Activated naive CD8-positive, alpha-beta T cell treated with anti-CD3 and anti-CD28 coated beads for 36 hours (primary cell): ENCODE results near the gene CASS4. TPM values are rescaled to one million over a fixed set of nuclear protein-coding genes. Genes with fewer than 3 reads are reported as not detected.
"Not testable (repeated sequence)": the region's sequence is repeated elsewhere in the genome, so short reads cannot be mapped to it uniquely, and the experiment has no call there.

Source experiments
- DNase-seq: peaks from one replicate; pipeline ENCODE4 v3.0.0; 2021
- H3K27ac Mint-ChIP-seq: one replicate; pipeline ENCODE4 v1.8.0; 2022; ENCODE audit warnings: mild to moderate bottlenecking, moderate library complexity, mixed read lengths
- H3K27me3 Mint-ChIP-seq: one replicate; pipeline ENCODE4 v1.8.0; 2022; ENCODE audit warnings: mild to moderate bottlenecking, mixed read lengths
- H3K36me3 Mint-ChIP-seq: one replicate; pipeline ENCODE4 v1.8.0; 2021; ENCODE audit warnings: mild to moderate bottlenecking, mixed read lengths
- H3K4me1 Mint-ChIP-seq: one replicate; pipeline ENCODE4 v1.8.0; 2021; ENCODE audit warnings: mixed read lengths
- H3K4me3 Mint-ChIP-seq: one replicate; pipeline ENCODE4 v1.8.0; 2022; ENCODE audit warnings: mild to moderate bottlenecking, moderate library complexity, mixed read lengths
- H3K9me3 Mint-ChIP-seq: one replicate; pipeline ENCODE4 v1.8.0; 2022; ENCODE audit warnings: mixed read lengths
- total RNA-seq, 2 experiments: library from RNA; stranded (reverse); gene quantifications; one replicate each; pipeline ENCODE4 v1.2.3, GENCODE V29; 2021

The CASS4 gene
- total RNA-seq, 2 experiments from 2014 or later: 3.0 to 3.4 TPM

GRCh38 chr20:56386219-56386618 lies 25.8 kb upstream of the CASS4 start:
- DNase-seq: no peak
- Mint-ChIP-seq H3K27me3 (no peaks in the 10 kb centered on the region), H3K9me3 (no peaks in the 10 kb centered on the region), H3K4me3 (no peak overlapping the region), H3K27ac (no peak overlapping the region), H3K4me1 (peaks cover 15% of the 10 kb centered on the region), H3K36me3 (peaks cover 46% of the 10 kb centered on the region)

GRCh38 chr20:56388882-56389281 lies 23.2 kb upstream of the CASS4 start:
- Mint-ChIP-seq H3K27ac (no peak overlapping the region), H3K4me1 (peaks cover 11% of the 10 kb centered on the region)

GRCh38 chr20:56389807-56390206 lies 22.3 kb upstream of the CASS4 start:
- H3K27me3 Mint-ChIP-seq: no peaks in the 10 kb centered on the region
- H3K4me1 Mint-ChIP-seq: peaks cover 14% of the 10 kb centered on the region
- peaks cover 45% of the 10 kb centered on the region for H3K36me3 Mint-ChIP-seq
- no peak for DNase-seq
- no peak overlapping the region for H3K4me3 Mint-ChIP-seq
- H3K9me3 Mint-ChIP-seq: no peaks in the 10 kb centered on the region
- no peak overlapping the region for H3K27ac Mint-ChIP-seq

More at GRCh38 chr20:56388882-56389281, 23.2 kb upstream of the CASS4 start:
- Mint-ChIP-seq H3K27me3 (no peaks in the 10 kb centered on the region), H3K36me3 (peaks cover 43% of the 10 kb centered on the region), H3K4me3 (no peak overlapping the region), H3K9me3 (no peaks in the 10 kb centered on the region)
- no peak for DNase-seq

- Mint-ChIP-seq H3K4me1 (peaks cover 19% of the 10 kb centered on the region), H3K36me3 (peaks cover 44% of the 10 kb centered on the region)
- not testable (repeated sequence) for H3K9me3 Mint-ChIP-seq, H3K27me3 Mint-ChIP-seq, H3K27ac Mint-ChIP-seq, DNase-seq, H3K4me3 Mint-ChIP-seq
Observed at GRCh38 chr20:56390396-56390795, 21.7 kb upstream of the CASS4 start.

GRCh38 chr20:56391037-56391436 lies 21.0 kb upstream of the CASS4 start:
- H3K4me3 Mint-ChIP-seq: no peak overlapping the region
- no peak overlapping the region for H3K27ac Mint-ChIP-seq
- no peaks in the 10 kb centered on the region for H3K9me3 Mint-ChIP-seq
- H3K4me1 Mint-ChIP-seq: peaks cover 21% of the 10 kb centered on the region
- no peaks in the 10 kb centered on the region for H3K27me3 Mint-ChIP-seq
- DNase-seq: no peak
- H3K36me3 Mint-ChIP-seq: peaks cover 41% of the 10 kb centered on the region

GRCh38 chr20:56391596-56392131 lies 20.4 kb upstream of the CASS4 start:
- Mint-ChIP-seq H3K27ac (no peak overlapping the region), H3K4me1 (peaks cover 21% of the 10 kb centered on the region), H3K27me3 (no peaks in the 10 kb centered on the region), H3K9me3 (no peaks in the 10 kb centered on the region), H3K36me3 (peaks cover 39% of the 10 kb centered on the region), H3K4me3 (no peak overlapping the region)
- no peak for DNase-seq

- H3K4me1 Mint-ChIP-seq: peaks cover 21% of the 10 kb centered on the region
- no peaks in the 10 kb centered on the region for H3K27me3 Mint-ChIP-seq
- peak; percentile 99 for DNase-seq
- H3K36me3 Mint-ChIP-seq: peaks cover 42% of the 10 kb centered on the region
- no peak within 1 kb of the TSS for H3K27ac Mint-ChIP-seq
- no peak within 1 kb of the TSS for H3K4me3 Mint-ChIP-seq
- H3K9me3 Mint-ChIP-seq: no peaks in the 10 kb centered on the region
Observed at GRCh38 chr20:56392132-56392880, 19.8 kb upstream of the CASS4 start, which contains the start of the genes AURKA and CSTF1. Gene AURKA, minus strand, starts transcription at chr20:56392215. Its CDS starts 4,018 bp downstream, at chr20:56388197. Gene CSTF1, plus strand, starts transcription at chr20:56392645. Its CDS starts 2,908 bp downstream, at chr20:56395553.

GRCh38 chr20:56392881-56393482 lies 19.1 kb upstream of the CASS4 start:
- no peak overlapping the region for H3K4me3 Mint-ChIP-seq
- no peak overlapping the region for H3K27ac Mint-ChIP-seq
- DNase-seq: no peak
- H3K4me1 Mint-ChIP-seq: peaks cover 25% of the 10 kb centered on the region
- no peaks in the 10 kb centered on the region for H3K27me3 Mint-ChIP-seq
- peaks cover 42% of the 10 kb centered on the region for H3K36me3 Mint-ChIP-seq
- no peaks in the 10 kb centered on the region for H3K9me3 Mint-ChIP-seq

- DNase-seq: no peak
- Mint-ChIP-seq H3K27ac (no peak overlapping the region), H3K9me3 (no peaks in the 10 kb centered on the region), H3K36me3 (peaks cover 44% of the 10 kb centered on the region), H3K4me1 (peaks cover 25% of the 10 kb centered on the region), H3K27me3 (no peaks in the 10 kb centered on the region), H3K4me3 (no peak overlapping the region)
Observed at GRCh38 chr20:56393653-56394052, 18.4 kb upstream of the CASS4 start.

GRCh38 chr20:56395166-56395565 lies 16.9 kb upstream of the CASS4 start:
- Mint-ChIP-seq H3K27ac (no peak overlapping the region), H3K4me1 (peaks cover 34% of the 10 kb centered on the region), H3K4me3 (no peak overlapping the region), H3K27me3 (no peaks in the 10 kb centered on the region), H3K9me3 (no peaks in the 10 kb centered on the region), H3K36me3 (peaks cover 34% of the 10 kb centered on the region)
- DNase-seq: no peak

- Mint-ChIP-seq H3K27ac (no peak overlapping the region), H3K36me3 (peaks cover 35% of the 10 kb centered on the region), H3K27me3 (no peaks in the 10 kb centered on the region), H3K9me3 (no peaks in the 10 kb centered on the region), H3K4me1 (peaks cover 22% of the 10 kb centered on the region), H3K4me3 (no peak overlapping the region)
- DNase-seq: peak; percentile 37
Observed at GRCh38 chr20:56400001-56400640, 11.9 kb upstream of the CASS4 start.

- Mint-ChIP-seq H3K4me1 (peaks cover 21% of the 10 kb centered on the region), H3K9me3 (no peaks in the 10 kb centered on the region), H3K36me3 (peaks cover 43% of the 10 kb centered on the region), H3K27me3 (no peaks in the 10 kb centered on the region), H3K4me3 (no peak overlapping the region), H3K27ac (no peak overlapping the region)
- no peak for DNase-seq
Observed at GRCh38 chr20:56403465-56403864, 8.6 kb upstream of the CASS4 start.

GRCh38 chr20:56405356-56405755 lies 6.7 kb upstream of the CASS4 start:
- Mint-ChIP-seq H3K4me1 (peaks cover 14% of the 10 kb centered on the region), H3K36me3 (peaks cover 47% of the 10 kb centered on the region)
- H3K27ac Mint-ChIP-seq, H3K27me3 Mint-ChIP-seq, H3K4me3 Mint-ChIP-seq, H3K9me3 Mint-ChIP-seq, DNase-seq: not testable (repeated sequence)

- Mint-ChIP-seq H3K36me3 (peaks cover 52% of the 10 kb centered on the region), H3K9me3 (no peaks in the 10 kb centered on the region), H3K4me3 (no peak overlapping the region), H3K27ac (no peak overlapping the region), H3K4me1 (peaks cover 20% of the 10 kb centered on the region), H3K27me3 (no peaks in the 10 kb centered on the region)
- no peak for DNase-seq
Observed at GRCh38 chr20:56406910-56407309, 5.2 kb upstream of the CASS4 start.

- no peak overlapping the region for H3K4me3 Mint-ChIP-seq
- peaks cover 5% of the 10 kb centered on the region for H3K9me3 Mint-ChIP-seq
- peaks cover 57% of the 10 kb centered on the region for H3K36me3 Mint-ChIP-seq
- DNase-seq: no peak
- no peaks in the 10 kb centered on the region for H3K27me3 Mint-ChIP-seq
- no peak overlapping the region for H3K27ac Mint-ChIP-seq
- peaks cover 40% of the 10 kb centered on the region for H3K4me1 Mint-ChIP-seq
Observed at GRCh38 chr20:56409521-56409920, 2.5 kb upstream of the CASS4 start.
